Hippocampal formation (tissue), 2 donors: ENCODE results near the gene CISD3.

Source experiments
- DNase-seq, 2 donors: peaks; one replicate each; lab custom pipeline; 2025; lab: John Stamatoyannopoulos, UW

The CISD3 gene

GRCh38 chr17:38743556-38744171, 13.5 kb downstream of the CISD3 start:
- DNase-seq: no peak

GRCh38 chr17:38745545-38745944, 15.4 kb downstream of the CISD3 start:
- no peak for DNase-seq

GRCh38 chr17:38746004-38746848, 16.1 kb downstream of the CISD3 start:
- DNase-seq: no peak

GRCh38 chr17:38746849-38747462, 16.8 kb downstream of the CISD3 start:
- no peak for DNase-seq

GRCh38 chr17:38747463-38748148, 17.5 kb downstream of the CISD3 start:
- no peak for DNase-seq

- peak; percentile 40 to 58 for DNase-seq
Measured at GRCh38 chr17:38748149-38748891, 18.2 kb downstream of the CISD3 start, which contains the start of gene PCGF2. PCGF2 (minus strand) TSS chr17:38748336; CDS start chr17:38740402, 7,934 bp downstream.

GRCh38 chr17:38748892-38749222, 18.7 kb downstream of the CISD3 start:
- DNase-seq: no peak

- no peak for DNase-seq
Measured at GRCh38 chr17:38749223-38750043, 19.3 kb downstream of the CISD3 start.

GRCh38 chr17:38750044-38750311, 19.8 kb downstream of the CISD3 start:
- DNase-seq: no peak

GRCh38 chr17:38750312-38751121, 20.4 kb downstream of the CISD3 start:
- no peak for DNase-seq

GRCh38 chr17:38751144-38751807, 21.1 kb downstream of the CISD3 start:
- DNase-seq: no peak

- peak; percentile 45 to 59 for DNase-seq
Measured at GRCh38 chr17:38751808-38752307, 21.7 kb downstream of the CISD3 start.

GRCh38 chr17:38752308-38753070, 22.3 kb downstream of the CISD3 start, which contains the start of gene PSMB3:
PSMB3 (plus strand) TSS chr17:38752741; CDS start chr17:38752827, 86 bp downstream.
- peak; percentile 98 to 100 for DNase-seq

- no peak for DNase-seq
Measured at GRCh38 chr17:38753071-38753506, 22.9 kb downstream of the CISD3 start.

- DNase-seq: no peak
Measured at GRCh38 chr17:38761612-38762011, 31.5 kb downstream of the CISD3 start.

GRCh38 chr17:38762231-38762630, 32.1 kb downstream of the CISD3 start:
- DNase-seq: no peak

GRCh38 chr17:38766341-38766740, 36.2 kb downstream of the CISD3 start:
- no peak for DNase-seq

GRCh38 chr17:38768417-38768816, 38.3 kb downstream of the CISD3 start:
- no peak for DNase-seq
